Erythroblast (primary cell): ENCODE data around the gene RPS6KC1.
"Not testable (repeated sequence)": the region's sequence is repeated elsewhere in the genome, so short reads cannot be mapped to it uniquely, and the experiment has no call there.

Experiments
- DNase-seq, 2 experiments: peaks; one replicate each; lab custom pipeline; 2025; lab: John Stamatoyannopoulos, UW
- GATA1 ChIP-seq: IDR thresholded peaks from 2 replicates; pipeline ENCODE4 v1.6.1; 2011; ENCODE audit warnings: low read depth, mild to moderate bottlenecking, control low read depth, low read length, moderate library complexity
- POLR2A ChIP-seq: IDR thresholded peaks from 2 replicates; pipeline ENCODE4 v1.6.1; 2011; ENCODE audit warnings: mild to moderate bottlenecking, low read length

RPS6KC1 gene

GRCh38 chr1:213148905-213149304 lies 97.9 kb downstream of the RPS6KC1 start:
- DNase-seq = no peak
- no peak for TF ChIP-seq GATA1
- TF ChIP-seq POLR2A = no peak

GRCh38 chr1:213150090-213150489 lies 99.0 kb downstream of the RPS6KC1 start:
- not testable (repeated sequence) for DNase-seq

GRCh38 chr1:213154056-213154685 lies 103.1 kb downstream of the RPS6KC1 start:
- DNase-seq = no peak
- no peak for TF ChIP-seq POLR2A
- no peak for TF ChIP-seq GATA1

- TF ChIP-seq POLR2A (no peak), GATA1 (no peak)
- DNase-seq = no peak
These were observed 108.3 kb downstream of the RPS6KC1 start for GRCh38 chr1:213159376-213159775.

- not testable (repeated sequence) for DNase-seq
These were observed 109.4 kb downstream of the RPS6KC1 start for GRCh38 chr1:213160442-213160841.

- no peak for DNase-seq
- TF ChIP-seq GATA1 = no peak
- no peak for TF ChIP-seq POLR2A
These were observed 111.3 kb downstream of the RPS6KC1 start for GRCh38 chr1:213162338-213162737.

GRCh38 chr1:213162862-213163261 lies 111.8 kb downstream of the RPS6KC1 start:
- no peak for TF ChIP-seq GATA1
- no peak for TF ChIP-seq POLR2A
- DNase-seq = no peak

- TF ChIP-seq POLR2A = no peak
- no peak for TF ChIP-seq GATA1
- DNase-seq = no peak
These were observed 112.3 kb downstream of the RPS6KC1 start for GRCh38 chr1:213163278-213163711.

- no peak for TF ChIP-seq GATA1
- TF ChIP-seq POLR2A = no peak
- DNase-seq = no peak
These were observed 113.5 kb downstream of the RPS6KC1 start for GRCh38 chr1:213164561-213164960.

GRCh38 chr1:213166852-213167251 lies 115.8 kb downstream of the RPS6KC1 start:
- TF ChIP-seq GATA1 = no peak
- no peak for TF ChIP-seq POLR2A
- DNase-seq = no peak

- no peak for TF ChIP-seq GATA1
- no peak for TF ChIP-seq POLR2A
- DNase-seq = no peak
These were observed 120.7 kb downstream of the RPS6KC1 start for GRCh38 chr1:213171711-213172110.

GRCh38 chr1:213176341-213176740 lies 125.3 kb downstream of the RPS6KC1 start:
- DNase-seq = no peak
- TF ChIP-seq POLR2A = no peak
- TF ChIP-seq GATA1 = no peak

GRCh38 chr1:213179784-213180183 lies 128.7 kb downstream of the RPS6KC1 start:
- DNase-seq = no peak
- TF ChIP-seq POLR2A (no peak), GATA1 (no peak)

- TF ChIP-seq POLR2A (no peak), GATA1 (no peak)
- no peak for DNase-seq
These were observed 129.8 kb downstream of the RPS6KC1 start for GRCh38 chr1:213180833-213181232.

- TF ChIP-seq POLR2A (no peak), GATA1 (no peak)
- no peak for DNase-seq
These were observed 132.1 kb downstream of the RPS6KC1 start for GRCh38 chr1:213183036-213183672.
